Measurements from ENCODE around the gene DERL3. TPM values are rescaled to one million over a fixed set of nuclear protein-coding genes. Genes with fewer than 3 reads are reported as not detected.

Gene DERL3
- total RNA-seq, 1 experiment from 2014 or later: 9.8 TPM

DNA sequence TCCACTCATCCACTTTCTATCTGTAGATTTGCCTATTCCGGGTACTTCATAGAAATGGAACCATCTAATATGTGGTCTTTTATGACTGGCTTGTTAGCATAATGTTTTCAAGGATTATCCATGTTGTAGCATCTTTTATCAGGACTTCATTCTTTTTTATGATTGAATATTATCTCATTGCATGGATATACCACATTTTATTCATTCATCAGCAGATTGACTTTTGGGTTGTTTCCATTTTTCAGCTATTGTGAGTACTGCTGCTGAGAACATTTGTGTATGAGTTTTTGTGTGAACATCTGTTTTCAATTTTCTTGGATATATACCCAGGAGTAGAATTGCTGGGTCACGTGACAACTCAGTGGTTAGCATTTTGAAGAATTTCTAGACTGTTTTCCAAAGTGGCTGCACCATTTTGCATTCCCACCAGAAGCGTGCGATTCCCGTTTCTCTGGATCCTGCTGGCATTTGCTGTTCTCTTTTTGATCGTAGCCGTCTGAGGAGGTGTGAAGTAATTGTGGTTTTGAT lies 8.9 kb downstream of the DERL3 start:
- H2BK15ac ChIP-seq (ENCODE audit: low read depth, low read length): no peak overlapping the region
- H2AFZ ChIP-seq (ENCODE audit: low read length): no peak overlapping the region
- no peaks in the 10 kb centered on the region for H3K79me1 ChIP-seq (ENCODE audit: insufficient read depth, low read depth, low read length, poor library complexity, severe bottlenecking)
- Mint-ChIP-seq H3K4me1 (peaks cover 9 to 11% of the 10 kb centered on the region in 2 experiments; a peak in 2 of 4 replicates), H3K9me3 (no peaks in the 10 kb centered on the region), H3K36me3 (ENCODE audit: insufficient read depth in 1 of 3, low read depth in 3 of 3) (peaks cover 29 to 63% (median 59%) of the 10 kb centered on the region in 3 experiments), H3K27me3 (ENCODE audit: low read depth) (no peaks in the 10 kb centered on the region), H3K27ac (no peak overlapping the region), H3K4me3 (no peak overlapping the region; a peak in 1 of 5 replicates)
- DNase-seq: no peak
- H3K23ac ChIP-seq (ENCODE audit: insufficient read length, low read depth, low read length): no peak overlapping the region
- H2BK5ac ChIP-seq (ENCODE audit: insufficient read length, low read length): no peak overlapping the region
- H3K4ac ChIP-seq (ENCODE audit: low read depth, low read length): no peak overlapping the region
- no peak overlapping the region for H3K18ac ChIP-seq (ENCODE audit: insufficient read length, low read depth, low read length)
- H3K9me3 ChIP-seq (ENCODE audit: control insufficient read depth, low read depth, low read length): no peaks in the 10 kb centered on the region
- TF ChIP-seq, protein P1, sequence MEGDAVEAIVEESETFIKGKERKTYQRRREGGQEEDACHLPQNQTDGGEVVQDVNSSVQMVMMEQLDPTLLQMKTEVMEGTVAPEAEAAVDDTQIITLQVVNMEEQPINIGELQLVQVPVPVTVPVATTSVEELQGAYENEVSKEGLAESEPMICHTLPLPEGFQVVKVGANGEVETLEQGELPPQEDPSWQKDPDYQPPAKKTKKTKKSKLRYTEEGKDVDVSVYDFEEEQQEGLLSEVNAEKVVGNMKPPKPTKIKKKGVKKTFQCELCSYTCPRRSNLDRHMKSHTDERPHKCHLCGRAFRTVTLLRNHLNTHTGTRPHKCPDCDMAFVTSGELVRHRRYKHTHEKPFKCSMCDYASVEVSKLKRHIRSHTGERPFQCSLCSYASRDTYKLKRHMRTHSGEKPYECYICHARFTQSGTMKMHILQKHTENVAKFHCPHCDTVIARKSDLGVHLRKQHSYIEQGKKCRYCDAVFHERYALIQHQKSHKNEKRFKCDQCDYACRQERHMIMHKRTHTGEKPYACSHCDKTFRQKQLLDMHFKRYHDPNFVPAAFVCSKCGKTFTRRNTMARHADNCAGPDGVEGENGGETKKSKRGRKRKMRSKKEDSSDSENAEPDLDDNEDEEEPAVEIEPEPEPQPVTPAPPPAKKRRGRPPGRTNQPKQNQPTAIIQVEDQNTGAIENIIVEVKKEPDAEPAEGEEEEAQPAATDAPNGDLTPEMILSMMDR (conservative IDR thresholded peaks at IDR 0.05): no peak
- no peaks in the 10 kb centered on the region for H3K79me2 ChIP-seq (ENCODE audit: insufficient read depth, low read length)
- no peak overlapping the region for H2BK120ac ChIP-seq (ENCODE audit: low read depth, low read length, poor library complexity, severe bottlenecking)
- H4K20me1 ChIP-seq (ENCODE audit: control insufficient read depth, insufficient read depth, insufficient read length): no peaks in the 10 kb centered on the region
- H2AK5ac ChIP-seq (ENCODE audit: insufficient read length, low read length): no peak overlapping the region
- no peak overlapping the region for H4K8ac ChIP-seq (replicated peaks; ENCODE audit: insufficient read length, low read depth, low read length)
- H3K23me2 ChIP-seq (ENCODE audit: insufficient read length, low read depth, low read length, poor library complexity, severe bottlenecking): no peaks in the 10 kb centered on the region
- no peak overlapping the region for H4K5ac ChIP-seq (ENCODE audit: insufficient read length, low read depth, low read length)
- no peaks in the 10 kb centered on the region for H3K4me1 ChIP-seq (ENCODE audit: insufficient read depth, low read length)
- no peaks in the 10 kb centered on the region for H3K27me3 ChIP-seq (ENCODE audit: insufficient read depth, low read length)
- no peak overlapping the region for H3K27ac ChIP-seq (ENCODE audit: insufficient read length, low read depth, low read length)
- H3K56ac ChIP-seq (ENCODE audit: insufficient read length, low read depth, low read length): no peak overlapping the region
- WGBS (ENCODE audit: extremely low coverage, insufficient read length, low lambda C conversion rate): no CpG with 5 or more reads among the region's 7 CpGs
- no peak overlapping the region for H2BK20ac ChIP-seq (ENCODE audit: low read depth, low read length, poor library complexity, severe bottlenecking)
- no peak overlapping the region for H3T11ph ChIP-seq (ENCODE audit: low read length)
- H4K91ac ChIP-seq (ENCODE audit: insufficient read length, low read depth, low read length): no peak overlapping the region
- H2BK12ac ChIP-seq (ENCODE audit: insufficient read length, low read depth, low read length): no peak overlapping the region
- no peak overlapping the region for H3K9ac ChIP-seq (ENCODE audit: extremely low read depth, insufficient read length, low read length)
- no peak overlapping the region for H3K4me2 ChIP-seq (ENCODE audit: insufficient read depth, insufficient read length, low read length)
- H3K14ac ChIP-seq (ENCODE audit: insufficient read depth, low read length): no peak overlapping the region
